ENCODE measurements around the gene LRRC45.

- TF ChIP-seq CTCF (conservative IDR thresholded peaks at IDR 0.05; ENCODE audit: low read depth, low read length), result no peak
- no peak for TF ChIP-seq POLR2A (IDR thresholded peaks at IDR 0.05; ENCODE audit: low read depth, low read length)
- no peak for TF ChIP-seq MXI1 (IDR thresholded peaks at IDR 0.05; ENCODE audit: borderline replicate concordance, low read depth, low read length)
- TF ChIP-seq MAFK (IDR thresholded peaks at IDR 0.05; ENCODE audit: low read depth, low read length), result no peak
- TF ChIP-seq BHLHE40 (IDR thresholded peaks at IDR 0.05; ENCODE audit: low read depth, low read length), result no peak
- TF ChIP-seq RFX5 (IDR thresholded peaks at IDR 0.05; ENCODE audit: low read depth, low read length), result no peak
- TF ChIP-seq RCOR1 (IDR thresholded peaks at IDR 0.05; ENCODE audit: insufficient replicate concordance, low read length), result no peak
- TF ChIP-seq ELK1 (IDR thresholded peaks at IDR 0.05; ENCODE audit: borderline replicate concordance, low read depth, low read length), result no peak
- TF ChIP-seq CHD1 (IDR thresholded peaks at IDR 0.05; ENCODE audit: low read depth, low read length), result no peak
- TF ChIP-seq CEBPB (IDR thresholded peaks at IDR 0.05; ENCODE audit: low read depth, low read length), result no peak
Measured at GRCh38 chr17:82049106-82049505, 26.0 kb downstream of the LRRC45 start.

All from IMR-90 (cell line).